Measurements from ENCODE around the gene LMNB1. TPM values are rescaled to one million over a fixed set of nuclear protein-coding genes. Genes with fewer than 3 reads are reported as not detected.

Gene LMNB1
- total and polyA plus RNA-seq, 2 of the 13 experiments (the other 11 are each of a cell fraction or from before 2014, with no cell fraction given): 12.5 to 159 TPM

GRCh38 chr5:126777975-126778674 lies 1.2 kb downstream of the LMNB1 start (continued):
- TF ChIP-seq HMGXB4 (CRISPR knock-in tag; IDR thresholded peaks at IDR 0.05; ENCODE audit: borderline replicate concordance in 1 of 2, low read depth in 1 of 2) (0 out of 4 replicates have a peak, but pooled peaks have one; percentile 14 to 56), MAFG (CRISPR knock-in tag; IDR thresholded peaks at IDR 0.05) (no peak), MAFK (conservative IDR thresholded peaks at IDR 0.05 in 1 of 2, IDR thresholded peaks at IDR 0.05 in 1 of 2; ENCODE audit: low read length in 2 of 2) (no peak), NFKB2 (CRISPR knock-in tag; IDR thresholded peaks at IDR 0.05; ENCODE audit: borderline replicate concordance) (peak; percentile 22; the same call in 1 of the 2 replicates), ZNF160 (CRISPR knock-in tag; IDR thresholded peaks at IDR 0.05) (no peak), SMARCC2 (IDR thresholded peaks at IDR 0.05) (no peak), ZNF883 (CRISPR knock-in tag; IDR thresholded peaks at IDR 0.05; ENCODE audit: not compliant biosample characterization) (no peak), GABPB1 (CRISPR knock-in tag; IDR thresholded peaks at IDR 0.05) (peak; percentile 85), ATF4 (CRISPR knock-in tag; IDR thresholded peaks at IDR 0.05) (no peak), SMAD3 (CRISPR knock-in tag; IDR thresholded peaks at IDR 0.05) (no peak), NCOA5 (CRISPR knock-in tag; IDR thresholded peaks at IDR 0.05) (no peak), ZNF513 (CRISPR knock-in tag; conservative IDR thresholded peaks at IDR 0.05) (no peak), SUZ12 (IDR thresholded peaks at IDR 0.05; ENCODE audit: low read depth, low read length) (no peak), RNF219 (CRISPR knock-in tag; IDR thresholded peaks at IDR 0.05) (no peak), ZNF777 (CRISPR knock-in tag; IDR thresholded peaks at IDR 0.05) (no peak), ZKSCAN8 (CRISPR knock-in tag; IDR thresholded peaks at IDR 0.05; ENCODE audit: borderline replicate concordance) (no peak), ZNF441 (CRISPR knock-in tag; IDR thresholded peaks at IDR 0.05; ENCODE audit: borderline replicate concordance) (peak; percentile 50; the same call in 1 of the 2 replicates), ZNF382 (CRISPR knock-in tag; IDR thresholded peaks at IDR 0.05; ENCODE audit: borderline replicate concordance) (no peak), ZNF383 (CRISPR knock-in tag; IDR thresholded peaks at IDR 0.05; ENCODE audit: borderline replicate concordance) (no peak), ZNF44 (CRISPR knock-in tag; IDR thresholded peaks at IDR 0.05) (no peak), MED1 (CRISPR knock-in tag; IDR thresholded peaks at IDR 0.05) (no peak), ATF7 (IDR thresholded peaks at IDR 0.05) (no peak), ATF7 (CRISPR knock-in tag; IDR thresholded peaks at IDR 0.05) (no peak; the same call in 1 of the 2 replicates)
